Lower lobe of right lung (tissue), 2 donors: ENCODE data around the gene HAT1. TPM values are rescaled to one million over a fixed set of nuclear protein-coding genes. Genes with fewer than 3 reads are reported as not detected.

Experiments
- ATAC-seq, 2 donors: fragments of 200-7000 bp; cut with Tn5 transposase; one replicate each; pipeline ENCODE4 v1.9.1; 2020 to 2022; ENCODE audit warnings: mild to moderate bottlenecking in 2 of 2, moderate library complexity in 2 of 2
- DNase-seq: peaks from one replicate; pipeline ENCODE4 v3.0.0-alpha.2; 2020
- H3K27ac ChIP-seq: fragments of 200-600 bp; one replicate; pipeline ENCODE4 v1.8.0; 2022
- H3K27me3 ChIP-seq: fragments of 200-600 bp; one replicate; pipeline ENCODE4 v1.8.0; 2022; ENCODE audit warnings: low read depth
- H3K36me3 ChIP-seq: fragments of 200-600 bp; one replicate; pipeline ENCODE4 v1.8.0; 2022; ENCODE audit warnings: mild to moderate bottlenecking
- H3K4me1 ChIP-seq: fragments of 200-600 bp; one replicate; pipeline ENCODE4 v1.8.0; 2022
- H3K4me3 ChIP-seq: fragments of 200-600 bp; one replicate; pipeline ENCODE4 v1.8.0; 2022; ENCODE audit warnings: mild to moderate bottlenecking
- H3K9me3 ChIP-seq: fragments of 200-600 bp; one replicate; pipeline ENCODE4 v1.8.0; 2022
- CTCF ChIP-seq: fragments of 200-600 bp; IDR thresholded peaks from one replicate; pipeline ENCODE4 v1.8.0; 2022; ENCODE audit warnings: antibody characterized with exemption, mild to moderate bottlenecking
- intact Hi-C: fragments of 100-400 bp; cut with DNase I; formaldehyde crosslinking; loops from one replicate; pipeline ENCODE4 v1.11.0; 2022
- total RNA-seq: library from RNA; stranded (reverse); fragmentation: NEBNext Ultra II Directional; extraction: Animal tissue kit (Norgen Biotek cat#: 25700); gene quantifications from one replicate; pipeline ENCODE4 v1.2.1, GENCODE V29; 2021
- donor health status: DM: no; HTN: yes; CAD: no; lungs with severe emphysema.

The HAT1 gene
- total RNA-seq, 1 donor from 2014 or later, result 26.5 TPM

DNA sequence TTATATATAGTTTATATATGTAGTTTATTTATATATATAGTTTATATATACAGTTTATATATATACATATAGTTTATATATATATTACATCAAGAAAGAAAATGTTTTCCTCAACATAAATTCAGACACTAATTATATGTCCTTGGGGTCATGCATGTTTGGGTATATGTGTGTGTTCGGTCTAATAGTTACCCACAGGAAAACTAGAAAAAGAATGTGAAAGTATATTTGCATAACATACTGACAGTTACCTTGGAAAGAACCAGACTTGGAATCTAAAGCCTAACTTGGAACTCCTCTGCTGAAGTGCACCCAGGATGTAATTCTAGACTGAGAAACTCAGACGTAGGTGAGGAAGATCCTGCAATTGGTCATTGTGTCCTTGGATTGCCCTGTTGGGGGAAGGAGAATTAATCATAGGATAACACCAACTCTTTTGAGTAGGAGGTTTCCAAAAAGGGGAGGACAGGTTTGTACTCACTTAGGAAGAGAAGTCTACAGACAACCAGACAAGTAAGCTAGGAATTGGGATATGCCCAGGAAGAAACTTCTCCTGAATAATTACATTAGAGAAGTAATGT is 19.3 kb upstream of the HAT1 start:
- H3K36me3 ChIP-seq, result no peaks in the 10 kb centered on the region
- no peak overlapping the region for H3K4me3 ChIP-seq
- intact Hi-C loops, result no loop called here
- no peaks in the 10 kb centered on the region for H3K9me3 ChIP-seq
- no peak overlapping the region for H3K27ac ChIP-seq
- no peak for TF ChIP-seq CTCF
- ATAC-seq, result no peak
- DNase-seq, result no peak
- no peaks in the 10 kb centered on the region for H3K4me1 ChIP-seq
- H3K27me3 ChIP-seq, result no peaks in the 10 kb centered on the region

- H3K9me3 ChIP-seq, result no peaks in the 10 kb centered on the region
- ATAC-seq (no peak), DNase-seq (no peak)
- no peak overlapping the region for H3K4me3 ChIP-seq
- no peaks in the 10 kb centered on the region for H3K36me3 ChIP-seq
- no peak for TF ChIP-seq CTCF
- no peaks in the 10 kb centered on the region for H3K4me1 ChIP-seq
- H3K27me3 ChIP-seq, result no peaks in the 10 kb centered on the region
- H3K27ac ChIP-seq, result no peak overlapping the region
- intact Hi-C loops, result no loop called here
Measured at GRCh38 chr2:171908235-171908634, 14.0 kb upstream of the HAT1 start.

DNA sequence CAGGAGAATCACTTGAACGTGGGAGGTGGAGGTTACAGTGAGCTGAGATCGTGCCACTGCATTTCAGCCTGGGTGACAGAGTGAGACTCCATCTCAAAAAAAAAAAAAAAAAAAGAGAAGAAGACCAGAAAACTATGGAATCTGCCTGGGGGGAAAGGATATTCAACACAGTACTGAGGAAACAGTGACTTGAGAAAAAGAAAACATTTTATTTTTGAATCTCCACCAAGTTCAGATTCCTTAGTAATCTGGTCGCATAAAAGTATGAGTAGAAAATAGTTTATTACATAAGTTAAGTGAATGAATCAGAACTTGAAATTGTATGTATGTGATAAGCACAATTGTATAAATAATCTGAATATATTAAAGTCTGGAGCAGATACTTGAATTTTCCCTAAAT is 13.0 kb upstream of the HAT1 start:
- Histone ChIP-seq H3K27ac (no peak overlapping the region), H3K9me3 (no peaks in the 10 kb centered on the region), H3K4me1 (no peaks in the 10 kb centered on the region), H3K4me3 (no peak overlapping the region), H3K36me3 (no peaks in the 10 kb centered on the region), H3K27me3 (no peaks in the 10 kb centered on the region)
- ATAC-seq (no peak), DNase-seq (no peak)
- no peak for TF ChIP-seq CTCF
- intact Hi-C loops, result no loop called here

DNA sequence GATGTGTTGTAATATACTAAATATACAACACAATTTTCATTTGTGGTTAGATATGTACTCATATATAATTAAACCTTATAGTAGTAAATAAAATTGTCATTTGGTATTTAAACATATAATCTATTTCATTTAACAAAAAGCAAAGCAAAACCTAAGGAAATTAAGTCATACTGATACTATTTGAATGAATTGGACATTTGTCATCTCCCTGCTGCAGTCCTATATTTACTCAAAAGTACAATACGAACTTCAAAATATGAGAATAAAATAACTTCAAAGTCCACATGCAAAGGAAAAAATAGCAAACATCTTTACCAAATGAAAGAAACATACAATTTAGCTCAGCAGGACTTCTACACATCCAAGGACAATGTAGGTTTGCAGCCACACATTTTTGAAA is 11.8 kb upstream of the HAT1 start:
- Histone ChIP-seq H3K9me3 (no peaks in the 10 kb centered on the region), H3K27me3 (no peaks in the 10 kb centered on the region), H3K36me3 (no peaks in the 10 kb centered on the region), H3K4me3 (no peak overlapping the region), H3K4me1 (no peaks in the 10 kb centered on the region), H3K27ac (no peak overlapping the region)
- ATAC-seq (no peak), DNase-seq (no peak)
- intact Hi-C loops, result no loop called here
- no peak for TF ChIP-seq CTCF

- intact Hi-C loops, result no loop called here
- DNase-seq, result no peak
- H3K4me1 ChIP-seq, result no peaks in the 10 kb centered on the region
Measured at GRCh38 chr2:171913517-171913916, 8.7 kb upstream of the HAT1 start.

More at GRCh38 chr2:171913517-171913916, 8.7 kb upstream of the HAT1 start:
- H3K9me3 ChIP-seq, result no peaks in the 10 kb centered on the region
- ATAC-seq, result no peak
- H3K4me3 ChIP-seq, result no peak overlapping the region
- no peak for TF ChIP-seq CTCF
- H3K27me3 ChIP-seq, result no peaks in the 10 kb centered on the region
- H3K27ac ChIP-seq, result no peak overlapping the region
- no peaks in the 10 kb centered on the region for H3K36me3 ChIP-seq
